ENCODE measurements around the gene PTPRCAP. TPM values are rescaled to one million over a fixed set of nuclear protein-coding genes. Genes with fewer than 3 reads are reported as not detected.

PTPRCAP gene
- total RNA-seq, 1 experiment from 2014 or later, result 0.15 TPM

GRCh38 chr11:67389477-67389876 is 48.0 kb downstream of the PTPRCAP start:
- Histone ChIP-seq H3K27me3 (ENCODE audit: low read length) (no peaks in the 10 kb centered on the region), H3K27ac (ENCODE audit: low read length) (no peak overlapping the region), H3K36me3 (ENCODE audit: low read depth, low read length) (no peaks in the 10 kb centered on the region), H3K9ac (ENCODE audit: low read length) (no peak overlapping the region), H3K79me2 (ENCODE audit: low read length) (peaks cover 27% of the 10 kb centered on the region), H3K4me1 (ENCODE audit: insufficient read depth, low read length) (peaks cover 19% of the 10 kb centered on the region), H3K4me3 (ENCODE audit: low read length) (no peak overlapping the region), H3K4me2 (ENCODE audit: low read length) (no peak overlapping the region), H4K20me1 (ENCODE audit: low read length) (no peaks in the 10 kb centered on the region), H3K9me3 (ENCODE audit: low read length) (no peaks in the 10 kb centered on the region), H2AFZ (ENCODE audit: low read length) (no peak overlapping the region), H3K9me2 (replicated peaks; ENCODE audit: low read length) (no peaks in the 10 kb centered on the region), H3F3A (ENCODE audit: low read length, unreplicated experiment) (no peaks in the 10 kb centered on the region)
- ChIA-PET POLR2A (ENCODE audit: unreplicated experiment) (no interaction called here), CTCF (interaction anchor here (0.5 to 0.7 kb wide), 2 partner anchors 8 to 16 kb away, joined by 3 to 4 read pairs; partner anchors contain the start of gene CLCF1)
- ATAC-seq (peak; percentile 23), DNase-seq (peak; percentile 75)
- no TSS peak for BruUV-seq (replicated peaks)
- intact Hi-C loops (cut with micrococcal nuclease), result no loop called here
- TF ChIP-seq CTCF (conservative IDR thresholded peaks at IDR 0.05; ENCODE audit: low read depth, low read length), result peak; percentile 80
- TF ChIP-seq EZH2phosphoT487 (IDR thresholded peaks at IDR 0.05; ENCODE audit: borderline replicate concordance, low read length), result no peak

GRCh38 chr11:67387518-67387917 is 50.0 kb downstream of the PTPRCAP start:
- Histone ChIP-seq H3K9me3 (ENCODE audit: low read length) (no peaks in the 10 kb centered on the region), H2AFZ (ENCODE audit: low read length) (no peak overlapping the region), H3K4me1 (ENCODE audit: insufficient read depth, low read length) (peaks cover 18% of the 10 kb centered on the region), H3K79me2 (ENCODE audit: low read length) (peaks cover 24% of the 10 kb centered on the region), H3K4me2 (ENCODE audit: low read length) (no peak overlapping the region), H4K20me1 (ENCODE audit: low read length) (no peaks in the 10 kb centered on the region), H3F3A (ENCODE audit: low read length, unreplicated experiment) (no peaks in the 10 kb centered on the region), H3K27me3 (ENCODE audit: low read length) (no peaks in the 10 kb centered on the region), H3K27ac (ENCODE audit: low read length) (no peak overlapping the region), H3K36me3 (ENCODE audit: low read depth, low read length) (no peaks in the 10 kb centered on the region), H3K4me3 (ENCODE audit: low read length) (no peak overlapping the region), H3K9me2 (replicated peaks; ENCODE audit: low read length) (no peaks in the 10 kb centered on the region), H3K9ac (ENCODE audit: low read length) (no peak overlapping the region)
- ChIA-PET CTCF (no interaction called here), POLR2A (ENCODE audit: unreplicated experiment) (no interaction called here)
- no peak for ATAC-seq
- no TSS peak for BruUV-seq (replicated peaks)
- no peak for DNase-seq
- TF ChIP-seq EZH2 (IDR thresholded peaks at IDR 0.05; ENCODE audit: low read length, unreplicated experiment) (no peak), CTCF (conservative IDR thresholded peaks at IDR 0.05; ENCODE audit: low read depth, low read length) (no peak), EZH2phosphoT487 (IDR thresholded peaks at IDR 0.05; ENCODE audit: borderline replicate concordance, low read length) (no peak)
- intact Hi-C loops (cut with micrococcal nuclease), result no loop called here

GRCh38 chr11:67387069-67387468 is 50.4 kb downstream of the PTPRCAP start:
- Histone ChIP-seq H3K4me2 (ENCODE audit: low read length) (no peak overlapping the region), H3K4me1 (ENCODE audit: insufficient read depth, low read length) (peaks cover 22% of the 10 kb centered on the region), H3K9me2 (replicated peaks; ENCODE audit: low read length) (no peaks in the 10 kb centered on the region), H3K27me3 (ENCODE audit: low read length) (no peaks in the 10 kb centered on the region), H3K36me3 (ENCODE audit: low read depth, low read length) (no peaks in the 10 kb centered on the region), H3K4me3 (ENCODE audit: low read length) (no peak overlapping the region), H3K9ac (ENCODE audit: low read length) (no peak overlapping the region), H3K9me3 (ENCODE audit: low read length) (no peaks in the 10 kb centered on the region), H2AFZ (ENCODE audit: low read length) (no peak overlapping the region), H4K20me1 (ENCODE audit: low read length) (no peaks in the 10 kb centered on the region), H3F3A (ENCODE audit: low read length, unreplicated experiment) (no peaks in the 10 kb centered on the region), H3K27ac (ENCODE audit: low read length) (no peak overlapping the region), H3K79me2 (ENCODE audit: low read length) (peaks cover 19% of the 10 kb centered on the region)
- no TSS peak for BruUV-seq (replicated peaks)
- ChIA-PET CTCF (interaction anchor here (0.8 kb wide), 1 partner anchor 34 kb away, joined by 4 read pairs; no protein-coding TSS in a partner anchor), POLR2A (ENCODE audit: unreplicated experiment) (no interaction called here)
- intact Hi-C loops (cut with micrococcal nuclease), result no loop called here
- no peak for TF ChIP-seq EZH2 (IDR thresholded peaks at IDR 0.05; ENCODE audit: low read length, unreplicated experiment)
- no peak for TF ChIP-seq CTCF (conservative IDR thresholded peaks at IDR 0.05; ENCODE audit: low read depth, low read length)
- no peak for TF ChIP-seq EZH2phosphoT487 (IDR thresholded peaks at IDR 0.05; ENCODE audit: borderline replicate concordance, low read length)
- DNase-seq (no peak), ATAC-seq (no peak)

Other genes starting within 250 kb of the PTPRCAP start
- gene GRK2, start 171.2 kb downstream of the PTPRCAP start, total RNA-seq (2014; rRNA removed), result 103 TPM in 2 replicates
- gene ANKRD13D, start 148.4 kb downstream of the PTPRCAP start, total RNA-seq (2014; rRNA removed), result 58.9 and 63.9 TPM in 2 replicates
- gene SSH3, start 134.2 kb downstream of the PTPRCAP start, total RNA-seq (2014; rRNA removed), result 35.1 and 52.4 TPM in 2 replicates
- gene POLD4, start 84.1 kb downstream of the PTPRCAP start, total RNA-seq (2014; rRNA removed), result 78.5 and 81.5 TPM in 2 replicates
- gene CLCF1, start 64.1 kb downstream of the PTPRCAP start, total RNA-seq (2014; rRNA removed), result 48.3 and 63.5 TPM in 2 replicates
- 45.5 and 48.9 TPM in 2 replicates for gene RAD9A, start 45.7 kb downstream of the PTPRCAP start, total RNA-seq (2014; rRNA removed)
- gene PPP1CA, start 35.8 kb downstream of the PTPRCAP start, total RNA-seq (2014; rRNA removed), result 449 and 477 TPM in 2 replicates
- not detected in 2 replicates for gene TBC1D10C, start 33.6 kb downstream of the PTPRCAP start, total RNA-seq (2014; rRNA removed)
- gene CARNS1, start 22.0 kb downstream of the PTPRCAP start, total RNA-seq (2014; rRNA removed), result 0.22 TPM in 1 of 2 replicates, not detected in the other
- gene RPS6KB2, start 9.2 kb downstream of the PTPRCAP start, total RNA-seq (2014; rRNA removed), result 170 and 208 TPM in 2 replicates
- gene CORO1B, start 5.8 kb upstream of the PTPRCAP start, total RNA-seq (2014; rRNA removed), result 209 and 250 TPM in 2 replicates
- not detected in 2 replicates for gene GPR152, start 15.0 kb upstream of the PTPRCAP start, total RNA-seq (2014; rRNA removed)
- gene CABP4, start 17.7 kb upstream of the PTPRCAP start, total RNA-seq (2014; rRNA removed), result 0.55 TPM in 1 of 2 replicates, not detected in the other
- 73.5 and 107 TPM in 2 replicates for gene TMEM134, start 31.6 kb upstream of the PTPRCAP start, total RNA-seq (2014; rRNA removed)
- 155 and 171 TPM in 2 replicates for gene AIP, start 45.3 kb upstream of the PTPRCAP start, total RNA-seq (2014; rRNA removed)
- gene PITPNM1, start 67.7 kb upstream of the PTPRCAP start, total RNA-seq (2014; rRNA removed), result 79.8 and 95.4 TPM in 2 replicates
- 74.9 and 87.4 TPM in 2 replicates for gene CDK2AP2, start 70.5 kb upstream of the PTPRCAP start, total RNA-seq (2014; rRNA removed)
- gene CABP2, start 85.8 kb upstream of the PTPRCAP start, total RNA-seq (2014; rRNA removed), result not detected in 2 replicates
- 1,049 and 1,154 TPM in 2 replicates for gene GSTP1, start 146.1 kb upstream of the PTPRCAP start, total RNA-seq (2014; rRNA removed)
- 499 and 686 TPM in 2 replicates for gene NDUFV1, start 169.3 kb upstream of the PTPRCAP start, total RNA-seq (2014; rRNA removed)
- 36.3 and 50.6 TPM in 2 replicates for gene NUDT8, start 192.3 kb upstream of the PTPRCAP start, total RNA-seq (2014; rRNA removed)
- gene TBX10, start 202.1 kb upstream of the PTPRCAP start, total RNA-seq (2014; rRNA removed), result not detected in 2 replicates
- gene ACY3, start 213.0 kb upstream of the PTPRCAP start, total RNA-seq (2014; rRNA removed), result not detected in 2 replicates
- gene ALDH3B2, start 236.9 kb upstream of the PTPRCAP start, total RNA-seq (2014; rRNA removed), result 0.40 TPM in 1 of 2 replicates, not detected in the other